Prostate gland (tissue), 2 donors: ENCODE measurements around the gene GMDS.

Experiments
- POLR2A ChIP-seq: fragments of 450-650 bp; IDR thresholded peaks from one replicate; pipeline ENCODE4 v1.6.1; 2016; ENCODE audit warnings: antibody characterized with exemption, mild to moderate bottlenecking
- POLR2AphosphoS5 ChIP-seq: sonication (generic); formaldehyde crosslinking; IDR thresholded peaks from one replicate; pipeline ENCODE4 v1.6.1; 2017; ENCODE audit warnings: antibody characterized with exemption
- TF ChIP-seq, protein P1 (sequence below), 4 experiments: fragments of 200-600 bp in 2 of 4; fragments of 450-650 bp in 2 of 4; sonication (generic) in 2 of 4; IDR thresholded peaks; 1 replicate in 3 of 4; 2 replicates in 1 of 4; pipeline ENCODE4 v1.5.1; 2016 to 2019; ENCODE audit warnings: antibody characterized with exemption in 4 of 4, mild to moderate bottlenecking in 2 of 4, moderate library complexity in 2 of 4

DNA sequence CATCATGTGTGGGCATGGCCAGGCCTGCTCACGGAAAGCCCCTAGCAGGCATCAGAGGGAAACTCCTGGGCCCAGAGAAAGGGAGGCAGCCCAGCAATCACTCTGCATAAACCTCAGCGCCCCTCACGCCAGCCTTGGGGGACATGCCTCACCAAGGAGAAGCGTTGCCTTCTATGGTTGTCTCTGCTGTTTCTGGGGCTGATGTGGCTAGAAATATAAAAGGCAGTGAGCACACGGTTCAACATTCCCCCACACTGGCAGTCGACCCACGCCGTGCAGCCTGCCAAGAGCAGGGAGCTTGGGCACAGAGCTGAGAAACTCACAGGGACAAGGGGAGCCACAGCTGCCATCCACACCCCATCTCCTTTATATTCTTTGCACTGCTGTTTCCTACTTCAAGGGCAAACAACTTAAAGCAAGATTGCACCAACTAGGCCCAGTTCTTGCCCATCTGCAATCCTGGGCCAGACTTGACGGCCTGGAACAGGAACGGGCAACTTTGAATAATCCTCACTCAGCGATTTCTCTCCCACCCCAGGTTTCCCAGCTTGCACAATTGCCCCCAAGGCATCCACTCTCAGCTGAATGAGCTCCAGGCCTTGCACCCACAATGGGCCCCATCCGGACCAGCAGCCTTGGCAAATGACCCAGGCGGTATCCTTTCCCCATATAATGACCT is 671.2 kb downstream of the GMDS start:
- TF ChIP-seq, protein P1, sequence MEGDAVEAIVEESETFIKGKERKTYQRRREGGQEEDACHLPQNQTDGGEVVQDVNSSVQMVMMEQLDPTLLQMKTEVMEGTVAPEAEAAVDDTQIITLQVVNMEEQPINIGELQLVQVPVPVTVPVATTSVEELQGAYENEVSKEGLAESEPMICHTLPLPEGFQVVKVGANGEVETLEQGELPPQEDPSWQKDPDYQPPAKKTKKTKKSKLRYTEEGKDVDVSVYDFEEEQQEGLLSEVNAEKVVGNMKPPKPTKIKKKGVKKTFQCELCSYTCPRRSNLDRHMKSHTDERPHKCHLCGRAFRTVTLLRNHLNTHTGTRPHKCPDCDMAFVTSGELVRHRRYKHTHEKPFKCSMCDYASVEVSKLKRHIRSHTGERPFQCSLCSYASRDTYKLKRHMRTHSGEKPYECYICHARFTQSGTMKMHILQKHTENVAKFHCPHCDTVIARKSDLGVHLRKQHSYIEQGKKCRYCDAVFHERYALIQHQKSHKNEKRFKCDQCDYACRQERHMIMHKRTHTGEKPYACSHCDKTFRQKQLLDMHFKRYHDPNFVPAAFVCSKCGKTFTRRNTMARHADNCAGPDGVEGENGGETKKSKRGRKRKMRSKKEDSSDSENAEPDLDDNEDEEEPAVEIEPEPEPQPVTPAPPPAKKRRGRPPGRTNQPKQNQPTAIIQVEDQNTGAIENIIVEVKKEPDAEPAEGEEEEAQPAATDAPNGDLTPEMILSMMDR (IDR thresholded peaks at IDR 0.05) = no peak
- TF ChIP-seq POLR2A = no peak
- no peak for TF ChIP-seq POLR2AphosphoS5
